ENCODE measurements around the gene LUC7L3. TPM values are rescaled to one million over a fixed set of nuclear protein-coding genes. Genes with fewer than 3 reads are reported as not detected.

Gene LUC7L3
- total RNA-seq, 1 donor from 2014 or later, result 32.0 TPM

DNA sequence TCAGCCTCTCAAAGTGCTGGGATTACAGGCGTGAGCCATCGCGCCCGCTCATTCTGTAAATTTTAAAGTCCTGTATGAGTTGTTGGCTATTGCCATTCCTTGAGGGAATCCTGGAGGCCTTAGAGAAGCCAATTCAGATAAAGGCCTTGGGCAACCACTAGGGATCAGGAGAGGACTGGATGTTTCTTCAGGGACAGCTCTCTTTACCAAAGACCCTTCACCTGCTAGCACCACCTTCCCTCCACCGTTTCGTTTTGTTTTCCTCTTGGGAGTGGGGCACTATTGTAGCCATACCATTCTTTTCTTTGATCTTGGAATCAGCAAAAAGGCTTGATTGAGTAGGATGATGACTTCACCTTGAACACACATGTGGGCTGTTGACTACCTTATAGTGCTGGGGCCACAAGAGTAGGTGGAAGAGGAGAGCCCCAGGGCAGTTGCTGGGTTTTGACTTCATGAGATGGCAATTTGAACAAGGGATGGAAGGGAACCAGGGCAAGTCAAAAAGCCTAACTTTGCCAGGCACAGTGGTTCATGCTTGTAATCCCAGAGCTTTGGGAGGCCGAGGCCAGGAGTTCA is 54.9 kb downstream of the LUC7L3 start:
- Histone ChIP-seq H3K36me3 (no peaks in the 10 kb centered on the region), H3K9me3 (no peaks in the 10 kb centered on the region), H3K27me3 (no peaks in the 10 kb centered on the region), H3K27ac (no peak overlapping the region), H3K4me3 (no peak overlapping the region), H3K4me1 (no peaks in the 10 kb centered on the region)
- intact Hi-C loops (cut with DNase I), result no loop called here
- DNase-seq (ENCODE audit: low spot score in 2 of 2), result peak in 1 of 2 donors; percentile 4
- TF ChIP-seq, protein P1, sequence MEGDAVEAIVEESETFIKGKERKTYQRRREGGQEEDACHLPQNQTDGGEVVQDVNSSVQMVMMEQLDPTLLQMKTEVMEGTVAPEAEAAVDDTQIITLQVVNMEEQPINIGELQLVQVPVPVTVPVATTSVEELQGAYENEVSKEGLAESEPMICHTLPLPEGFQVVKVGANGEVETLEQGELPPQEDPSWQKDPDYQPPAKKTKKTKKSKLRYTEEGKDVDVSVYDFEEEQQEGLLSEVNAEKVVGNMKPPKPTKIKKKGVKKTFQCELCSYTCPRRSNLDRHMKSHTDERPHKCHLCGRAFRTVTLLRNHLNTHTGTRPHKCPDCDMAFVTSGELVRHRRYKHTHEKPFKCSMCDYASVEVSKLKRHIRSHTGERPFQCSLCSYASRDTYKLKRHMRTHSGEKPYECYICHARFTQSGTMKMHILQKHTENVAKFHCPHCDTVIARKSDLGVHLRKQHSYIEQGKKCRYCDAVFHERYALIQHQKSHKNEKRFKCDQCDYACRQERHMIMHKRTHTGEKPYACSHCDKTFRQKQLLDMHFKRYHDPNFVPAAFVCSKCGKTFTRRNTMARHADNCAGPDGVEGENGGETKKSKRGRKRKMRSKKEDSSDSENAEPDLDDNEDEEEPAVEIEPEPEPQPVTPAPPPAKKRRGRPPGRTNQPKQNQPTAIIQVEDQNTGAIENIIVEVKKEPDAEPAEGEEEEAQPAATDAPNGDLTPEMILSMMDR (IDR thresholded peaks at IDR 0.05), result no peak

- Histone ChIP-seq H3K4me3 (no peak overlapping the region), H3K36me3 (no peaks in the 10 kb centered on the region), H3K9me3 (no peaks in the 10 kb centered on the region), H3K27me3 (no peaks in the 10 kb centered on the region), H3K4me1 (no peaks in the 10 kb centered on the region), H3K27ac (no peak overlapping the region)
- peak in 1 of 2 donors; percentile 25 for DNase-seq (ENCODE audit: low spot score in 2 of 2)
- TF ChIP-seq, protein P1 (IDR thresholded peaks at IDR 0.05), result no peak
- intact Hi-C loops (cut with DNase I), result no loop called here
Measured at GRCh38 chr17:50775926-50776325, 56.5 kb downstream of the LUC7L3 start.

GRCh38 chr17:50778471-50778870 is 59.1 kb downstream of the LUC7L3 start:
- intact Hi-C loops (cut with DNase I), result no loop called here
- Histone ChIP-seq H3K9me3 (no peaks in the 10 kb centered on the region), H3K27me3 (no peaks in the 10 kb centered on the region), H3K36me3 (no peaks in the 10 kb centered on the region), H3K27ac (no peak overlapping the region), H3K4me3 (no peak overlapping the region), H3K4me1 (no peaks in the 10 kb centered on the region)
- DNase-seq (ENCODE audit: low spot score in 2 of 2), result no peak
- TF ChIP-seq, protein P1 (IDR thresholded peaks at IDR 0.05), result no peak

GRCh38 chr17:50778988-50779387 is 59.6 kb downstream of the LUC7L3 start:
- H3K36me3 ChIP-seq, result no peaks in the 10 kb centered on the region

GRCh38 chr17:50779747-50780353 is 60.4 kb downstream of the LUC7L3 start:
- Histone ChIP-seq H3K27me3 (no peaks in the 10 kb centered on the region), H3K36me3 (no peaks in the 10 kb centered on the region), H3K4me3 (no peak overlapping the region), H3K27ac (no peak overlapping the region), H3K9me3 (no peaks in the 10 kb centered on the region), H3K4me1 (no peaks in the 10 kb centered on the region)
- TF ChIP-seq, protein P1 (IDR thresholded peaks at IDR 0.05), result no peak
- intact Hi-C loops (cut with DNase I), result loop anchor here (5.0 to 10.0 kb wide), 2 partner anchors 298 to 375 kb away; partner anchors contain the start of gene NME1
- no peak for DNase-seq (ENCODE audit: low spot score in 2 of 2)

More at GRCh38 chr17:50778988-50779387, 59.6 kb downstream of the LUC7L3 start:
- Histone ChIP-seq H3K4me3 (no peak overlapping the region), H3K4me1 (no peaks in the 10 kb centered on the region), H3K9me3 (no peaks in the 10 kb centered on the region), H3K27me3 (no peaks in the 10 kb centered on the region), H3K27ac (no peak overlapping the region)
- intact Hi-C loops (cut with DNase I), result no loop called here
- TF ChIP-seq, protein P1 (IDR thresholded peaks at IDR 0.05), result no peak
- no peak for DNase-seq (ENCODE audit: low spot score in 2 of 2)
